ENCODE measurements around the gene ATG16L2. TPM values are rescaled to one million over a fixed set of nuclear protein-coding genes. Genes with fewer than 3 reads are reported as not detected.

Gene ATG16L2
- total and polyA plus RNA-seq, 10 of the 15 experiments (the other 5 are each of a cell fraction or from before 2014, with no cell fraction given) = 1.9 to 67.7 (median 30.4) TPM

- TF ChIP-seq BMI1 (IDR thresholded peaks at IDR 0.05; ENCODE audit: borderline replicate concordance) = no peak
- no peak for TF ChIP-seq CEBPB (IDR thresholded peaks at IDR 0.05; ENCODE audit: borderline replicate concordance in 1 of 2, low read depth in 2 of 2, low read length in 2 of 2)
- no peak for TF ChIP-seq CUX1 (IDR thresholded peaks at IDR 0.05; ENCODE audit: insufficient replicate concordance, low read depth, low read length)
- TF ChIP-seq IRF4 (IDR thresholded peaks at IDR 0.05; ENCODE audit: low read depth, low read length) = 0 out of 2 replicates have a peak, but pooled peaks have one; percentile 23
- no peak for TF ChIP-seq TCF12 (IDR thresholded peaks at IDR 0.05; ENCODE audit: low read depth, low read length)
- no peak for TF ChIP-seq GATAD2B (conservative IDR thresholded peaks at IDR 0.05; ENCODE audit: low read depth)
- no peak for TF ChIP-seq NFYB (IDR thresholded peaks at IDR 0.05; ENCODE audit: insufficient read depth, low read depth, low read length)
- TF ChIP-seq POLR2A (IDR thresholded peaks at IDR 0.05; ENCODE audit: low read depth, low read length) = peak; percentile 69
- no peak for TF ChIP-seq IRF3 (IDR thresholded peaks at IDR 0.05)
- TF ChIP-seq TCF7 (IDR thresholded peaks at IDR 0.05; ENCODE audit: borderline replicate concordance) = no peak
- no peak for TF ChIP-seq POLR2AphosphoS5 (IDR thresholded peaks at IDR 0.05; ENCODE audit: low read length)
- TF ChIP-seq CREM (IDR thresholded peaks at IDR 0.05; ENCODE audit: low read depth) = no peak
- TF ChIP-seq CBX5 (IDR thresholded peaks at IDR 0.05; ENCODE audit: low read depth) = no peak
- no peak for TF ChIP-seq ZBTB33 (IDR thresholded peaks at IDR 0.05)
- no peak for TF ChIP-seq BRCA1 (IDR thresholded peaks at IDR 0.05; ENCODE audit: low read depth, low read length)
- no peak for TF ChIP-seq MYC (IDR thresholded peaks at IDR 0.05; ENCODE audit: insufficient read depth, insufficient read length, insufficient replicate concordance, low read length, severe bottlenecking)
- no peak for TF ChIP-seq NR2C1 (IDR thresholded peaks at IDR 0.05)
- no peak for TF ChIP-seq PKNOX1 (IDR thresholded peaks at IDR 0.05)
- no peak for TF ChIP-seq KLF5 (IDR thresholded peaks at IDR 0.05; ENCODE audit: partially characterized antibody)
- TF ChIP-seq SPI1 (IDR thresholded peaks at IDR 0.05; ENCODE audit: borderline replicate concordance, insufficient read depth, low read depth, low read length) = no peak
- TF ChIP-seq EGR1 (IDR thresholded peaks at IDR 0.05; ENCODE audit: borderline replicate concordance in 1 of 2, low read depth in 2 of 2, low read length in 2 of 2) = 0 out of 3 replicates have a peak, but pooled peaks of 1 of the 2 experiments have one; percentile 11
Measured at GRCh38 chr11:72831521-72832300, 17.5 kb downstream of the ATG16L2 start (continued).
